ENCODE measurements around the gene CFHR2.
"Not testable (repeated sequence)": the region's sequence is repeated elsewhere in the genome, so short reads cannot be mapped to it uniquely, and the experiment has no call there.

Gene CFHR2

GRCh38 chr1:196943568-196943967 is at the start of gene CFHR2:
Gene CFHR2, plus strand, starts transcription at chr1:196943738. Its CDS starts 143 bp downstream, at chr1:196943881.
- DNase-seq = not testable (repeated sequence)

GRCh38 chr1:196896355-196896754 is 47.2 kb upstream of the CFHR2 start:
- no peak for DNase-seq

DNA sequence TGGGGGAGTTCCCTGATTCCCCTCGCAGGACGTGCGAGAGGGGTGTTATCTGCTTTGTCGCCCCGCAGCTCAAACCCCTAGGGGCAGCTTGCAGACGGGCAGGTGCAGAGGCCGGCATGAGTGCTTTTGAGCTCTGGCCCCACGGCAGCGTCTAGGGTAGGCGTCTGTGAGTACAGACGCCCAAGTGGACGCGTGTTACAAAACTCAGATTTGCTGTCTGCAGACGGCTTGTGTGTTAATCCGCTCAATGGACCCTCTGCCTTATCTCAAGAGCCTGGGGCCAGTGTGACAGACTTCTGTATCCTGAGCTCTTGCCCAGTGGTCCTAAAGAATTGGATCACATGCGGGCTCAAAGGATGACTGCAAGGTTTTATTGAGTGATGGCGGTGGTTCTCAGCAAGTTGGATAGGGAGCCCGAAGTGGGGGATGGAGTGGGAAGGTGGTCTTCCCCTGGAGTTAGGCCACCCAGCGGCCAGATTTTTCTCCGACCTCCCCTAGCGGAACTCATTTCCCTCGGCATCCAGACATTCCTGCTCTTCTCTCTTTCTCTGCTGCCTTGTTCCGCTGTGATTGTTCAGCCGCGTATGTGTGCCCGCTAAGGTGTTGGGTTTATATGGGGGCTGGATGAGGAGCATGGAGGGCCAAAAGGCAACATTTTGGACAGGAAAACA is 46.2 kb upstream of the CFHR2 start:
- DNase-seq = no peak

DNA sequence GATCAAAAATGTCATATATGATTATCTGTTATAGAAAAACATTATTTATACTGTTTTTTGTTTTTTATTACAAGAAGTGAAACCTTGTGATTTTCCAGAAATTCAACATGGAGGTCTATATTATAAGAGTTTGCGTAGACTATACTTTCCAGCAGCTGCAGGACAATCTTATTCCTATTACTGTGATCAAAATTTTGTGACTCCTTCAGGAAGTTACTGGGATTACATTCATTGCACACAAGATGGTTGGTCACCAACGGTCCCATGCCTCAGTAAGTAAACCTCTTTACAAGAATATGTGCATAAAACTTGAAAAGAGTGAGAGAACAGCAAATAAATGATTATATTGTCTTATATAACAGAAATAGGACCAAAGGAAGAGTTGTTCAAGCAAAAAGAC is 41.2 kb upstream of the CFHR2 start:
- no peak for DNase-seq

DNA sequence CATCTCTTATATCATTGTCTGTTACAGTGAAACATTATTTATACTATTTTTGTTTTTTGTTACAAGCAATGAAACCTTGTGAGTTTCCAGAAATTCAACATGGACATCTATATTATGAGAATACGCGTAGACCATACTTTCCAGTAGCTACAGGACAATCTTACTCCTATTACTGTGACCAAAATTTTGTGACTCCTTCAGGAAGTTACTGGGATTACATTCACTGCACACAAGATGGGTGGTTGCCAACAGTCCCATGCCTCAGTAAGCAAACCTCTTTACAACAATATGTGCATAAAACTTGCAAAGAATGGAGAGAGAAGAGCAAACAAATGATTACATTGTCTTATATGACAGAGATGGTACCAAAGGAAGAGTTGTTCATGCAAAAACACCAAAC is 33.3 kb upstream of the CFHR2 start:
- DNase-seq = no peak

DNA sequence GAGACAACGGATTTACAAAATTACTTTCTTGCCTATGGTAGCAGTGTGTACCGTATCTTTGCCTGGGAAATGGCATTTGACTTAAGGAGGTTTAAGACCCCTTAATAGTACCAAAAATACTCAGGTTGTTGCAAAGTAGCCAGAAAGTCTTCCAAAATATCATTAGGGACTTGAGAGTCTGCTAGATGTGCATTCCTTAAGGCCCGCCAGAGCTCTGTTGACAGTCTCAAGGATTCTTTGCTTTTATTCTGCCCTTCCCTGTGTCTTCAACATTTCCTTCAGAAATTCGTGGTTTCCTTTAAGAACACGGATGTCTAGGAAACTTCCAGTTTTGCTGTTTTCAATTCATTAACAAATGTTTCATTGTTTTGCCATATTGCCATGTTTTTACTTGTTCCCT is 31.3 kb upstream of the CFHR2 start:
- DNase-seq = not testable (repeated sequence)

DNA sequence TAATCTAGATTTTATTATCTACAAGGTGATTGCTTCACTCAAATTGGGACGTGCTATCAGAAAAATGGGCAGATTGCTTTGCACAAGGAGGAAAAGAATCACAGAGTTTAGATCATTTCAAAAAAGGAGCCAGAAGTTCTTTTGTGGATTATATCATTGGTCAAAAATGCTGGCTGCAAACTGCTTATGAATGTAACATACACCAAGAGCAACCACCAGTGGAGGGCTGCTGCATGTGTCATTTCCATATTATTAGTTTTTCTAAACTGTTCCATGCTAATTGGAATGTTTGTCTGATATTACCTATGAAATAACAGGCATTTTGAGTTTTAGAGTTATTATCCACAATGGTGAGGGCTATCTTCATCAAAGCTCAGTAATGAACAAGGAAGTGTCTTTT is 16.7 kb upstream of the CFHR2 start:
- not testable (repeated sequence) for DNase-seq

DNA sequence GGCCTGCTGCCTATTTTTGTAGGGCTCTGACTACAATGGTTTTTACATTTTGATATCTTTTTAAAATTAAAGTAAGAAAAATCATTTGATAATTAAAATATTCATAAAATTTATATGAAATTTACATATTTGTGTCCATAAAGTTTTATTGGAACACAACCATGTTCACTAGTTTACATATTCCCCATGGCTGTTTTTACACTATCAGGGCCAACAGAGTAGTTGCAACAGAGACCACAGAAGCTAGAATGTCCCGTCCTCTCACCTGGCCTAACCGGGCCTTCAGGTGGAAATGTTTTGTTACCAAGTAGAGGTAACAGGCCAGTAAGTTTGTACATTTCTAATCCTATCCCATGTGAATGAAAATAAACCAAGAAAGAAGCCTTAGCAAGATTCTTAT is 10.7 kb upstream of the CFHR2 start:
- DNase-seq = not testable (repeated sequence)

GRCh38 chr1:196933531-196934189 is 9.9 kb upstream of the CFHR2 start:
- no peak for DNase-seq

DNA sequence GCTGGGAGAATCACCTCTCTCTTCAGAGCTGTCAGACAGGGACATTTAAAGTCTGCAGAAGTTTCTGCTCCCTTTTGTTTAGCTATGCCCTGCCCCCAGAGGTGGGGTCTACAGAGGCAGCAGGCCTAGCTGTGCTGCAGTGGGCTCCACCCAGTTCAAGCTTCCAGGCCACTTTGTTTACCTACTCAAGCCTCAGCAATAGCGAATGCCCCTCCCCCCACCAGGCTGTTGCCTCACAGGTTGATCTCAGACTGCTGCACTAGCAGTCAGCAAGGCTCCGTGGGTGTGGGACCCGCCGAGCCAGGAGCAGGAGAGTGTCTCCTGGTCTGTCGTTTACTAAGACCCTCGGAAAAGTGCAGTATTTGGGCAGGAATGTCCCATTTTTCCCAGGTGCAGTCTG is 2.1 kb upstream of the CFHR2 start:
- not testable (repeated sequence) for DNase-seq

- DNase-seq = no peak
Observed at GRCh38 chr1:196951711-196952394, 8.3 kb downstream of the CFHR2 start.

DNA sequence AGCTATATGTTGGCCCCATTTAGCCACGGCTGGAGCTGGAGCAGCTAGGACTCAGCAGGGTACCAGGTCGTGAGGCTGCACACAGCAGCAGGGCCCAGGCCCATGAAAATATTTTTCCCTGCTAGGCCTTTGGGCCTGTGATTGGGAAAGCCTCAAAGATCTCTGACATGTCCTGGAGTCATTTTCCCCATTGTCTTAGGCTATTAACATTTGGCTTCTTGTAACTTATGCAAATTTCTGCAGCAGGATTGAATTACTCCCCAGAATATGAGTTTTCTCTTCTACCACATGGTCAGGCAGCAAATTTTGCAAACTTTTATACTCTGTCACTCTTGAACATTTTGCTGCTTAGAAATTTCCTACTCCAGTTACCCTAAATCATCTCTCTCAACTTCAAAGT is 11.2 kb downstream of the CFHR2 start:
- DNase-seq = no peak

- no peak for DNase-seq
Observed at GRCh38 chr1:196955926-196956325, 12.4 kb downstream of the CFHR2 start.

DNA sequence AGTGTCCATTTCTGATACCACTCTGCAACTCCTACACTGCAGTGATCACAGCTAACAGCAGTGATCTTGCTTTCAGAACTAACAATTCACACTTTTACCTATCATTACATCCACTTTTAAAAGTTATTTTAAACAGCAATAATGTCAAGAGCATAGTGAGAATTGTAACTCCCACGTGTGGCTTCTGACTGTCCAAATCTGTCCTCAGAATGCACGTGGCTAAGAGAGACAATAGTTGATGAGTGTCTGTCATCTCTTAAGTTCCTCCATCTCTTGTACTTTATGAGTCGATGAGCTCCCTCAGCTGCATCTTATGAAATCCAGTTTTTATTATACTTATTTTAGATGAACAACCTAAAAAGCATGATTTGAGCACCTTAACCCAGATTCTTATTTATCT is 17.3 kb downstream of the CFHR2 start:
- DNase-seq = no peak

- DNase-seq = no peak
Observed at GRCh38 chr1:196970182-196970581, 26.6 kb downstream of the CFHR2 start.

- no peak for DNase-seq
Observed at GRCh38 chr1:196976278-196976677, 32.7 kb downstream of the CFHR2 start.

DNA sequence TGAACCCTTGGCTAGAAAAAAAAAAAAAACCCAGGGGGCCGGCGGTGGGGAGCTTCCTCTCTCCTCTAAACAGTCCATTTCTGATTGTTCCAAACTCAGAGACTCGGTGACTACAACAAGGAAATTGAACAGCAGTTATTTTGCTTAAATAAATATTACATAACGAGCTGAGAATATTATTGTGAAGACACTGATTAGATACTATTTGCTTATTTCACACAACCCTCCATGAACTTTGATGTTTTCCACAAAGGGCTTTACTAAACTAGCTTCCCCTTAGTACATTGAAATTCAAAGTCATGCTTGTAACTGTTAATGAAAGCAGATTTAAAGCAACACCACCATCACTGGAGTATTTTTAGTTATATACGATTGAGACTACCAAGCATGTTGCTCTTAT is 33.7 kb downstream of the CFHR2 start, which contains the start of gene CFHR5:
Gene CFHR5, plus strand, starts transcription at position 279 of the 400 bp plus-strand sequence. Its CDS starts 109 bp downstream, at position 388.
- no peak for DNase-seq

- DNase-seq = no peak
Observed at GRCh38 chr1:196980859-196981258, 37.3 kb downstream of the CFHR2 start.

GRCh38 chr1:196982247-196982646 is 38.7 kb downstream of the CFHR2 start:
- DNase-seq = not testable (repeated sequence)

DNA sequence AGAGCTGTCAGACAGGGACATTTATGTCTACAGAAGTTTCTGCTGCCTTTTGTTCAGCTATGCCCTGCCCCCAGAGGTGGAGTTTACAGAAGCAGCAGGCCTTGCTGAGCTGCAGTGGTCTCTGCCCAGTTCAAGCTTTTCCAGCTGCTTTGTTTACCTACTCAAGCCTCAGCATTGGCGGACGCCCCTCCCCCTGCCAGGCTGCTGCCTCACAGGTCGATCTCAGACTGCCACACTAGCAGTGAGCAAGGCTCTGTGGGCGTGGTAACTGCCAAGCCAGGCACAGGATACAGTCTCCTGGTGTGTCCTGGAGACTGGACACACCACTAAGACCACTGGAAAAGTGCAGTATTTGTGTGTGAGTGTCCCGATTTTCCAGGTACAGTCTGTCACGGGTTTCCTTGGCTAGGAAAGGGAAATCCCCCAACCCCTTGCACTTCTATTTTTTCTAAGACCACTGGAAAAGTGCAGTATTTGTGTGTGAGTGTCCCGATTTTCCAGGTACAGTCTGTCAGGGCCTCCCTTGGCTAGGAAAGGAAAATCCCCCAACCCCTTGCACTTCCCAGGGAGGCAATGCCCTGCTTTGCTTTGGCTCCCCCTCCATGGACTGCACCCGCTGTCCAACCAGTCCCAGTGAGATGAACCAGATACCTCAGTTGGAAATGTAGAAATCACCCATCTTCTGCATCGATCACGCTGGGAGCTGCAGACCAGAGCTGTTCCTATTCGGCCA is 48.5 kb downstream of the CFHR2 start:
- DNase-seq = not testable (repeated sequence)

DNA sequence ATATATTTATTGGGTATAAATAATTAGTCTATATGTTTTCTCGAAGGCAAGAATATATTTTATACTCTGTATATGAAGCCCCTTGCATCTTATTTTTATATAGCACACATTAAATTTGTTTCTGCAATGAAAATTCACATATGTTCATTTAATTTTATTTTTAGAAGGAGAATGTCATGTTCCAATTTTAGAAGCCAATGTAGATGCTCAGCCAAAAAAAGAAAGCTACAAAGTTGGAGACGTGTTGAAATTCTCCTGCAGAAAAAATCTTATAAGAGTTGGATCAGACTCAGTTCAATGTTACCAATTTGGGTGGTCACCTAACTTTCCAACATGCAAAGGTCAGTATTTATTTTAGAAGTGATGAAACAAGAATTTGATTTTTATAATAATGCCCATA is 50.4 kb downstream of the CFHR2 start:
- DNase-seq = no peak

DNA sequence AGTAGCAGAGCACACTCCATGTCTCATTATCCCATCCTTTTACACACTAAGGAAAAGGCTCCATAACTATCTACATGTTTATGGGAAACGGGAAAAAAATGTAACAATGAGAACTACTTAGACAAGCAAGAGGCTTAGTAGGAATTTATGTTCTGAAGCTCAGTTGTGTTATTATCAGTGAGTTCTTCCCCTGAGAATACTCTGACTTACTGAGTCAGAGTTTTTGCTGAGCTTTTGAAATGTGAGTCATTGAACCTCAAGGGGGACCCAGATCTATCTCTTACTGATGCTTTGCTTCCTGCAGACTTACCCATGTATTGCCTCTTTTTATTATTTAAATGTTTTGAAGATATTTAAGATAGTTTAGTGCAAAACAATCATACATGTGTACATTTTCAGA is 53.9 kb downstream of the CFHR2 start:
- DNase-seq = no peak

GRCh38 chr1:197001828-197002227 is 58.3 kb downstream of the CFHR2 start:
- no peak for DNase-seq
